GM23338 (cell line): ENCODE data around the gene HSFX2. TPM values are rescaled to one million over a fixed set of nuclear protein-coding genes. Genes with fewer than 3 reads are reported as not detected.
A peak's percentile ranks its signal among the peaks of the same experiment; 100 is the strongest.

ENCODE experiments used
- ATAC-seq: fragments of 200-7000 bp; cut with Tn5 transposase; 3 replicates; pipeline ENCODE4 v1.9.1; 2020
- DNase-seq: peaks from one replicate; pipeline ENCODE4 v3.0.0-alpha.2; 2015; ENCODE audit warnings: low spot score
- H2AFZ ChIP-seq: fragments of 200-600 bp; sonication (generic); 2 replicates; pipeline ENCODE4 v1.8.0; 2016; ENCODE audit warnings: antibody characterized with exemption, mild to moderate bottlenecking, moderate library complexity
- H3F3A ChIP-seq: fragments of 200-600 bp; sonication (generic); replicated peaks from 2 replicates; pipeline ENCODE4 v1.8.0; 2017; ENCODE audit warnings: antibody characterized with exemption, mixed run types, low read depth
- H3K27ac ChIP-seq: fragments of 200-600 bp; sonication (generic); 2 replicates; pipeline ENCODE4 v1.6.1; 2016; ENCODE audit warnings: low read depth
- H3K27me3 ChIP-seq: fragments of 200-600 bp; sonication (generic); 2 replicates; pipeline ENCODE4 v1.8.0; 2016; ENCODE audit warnings: mild to moderate bottlenecking, mixed run types, moderate library complexity; ENCODE audit not compliant: insufficient read depth
- H3K36me3 ChIP-seq: fragments of 200-600 bp; sonication (generic); 2 replicates; pipeline ENCODE4 v1.8.0; 2016; ENCODE audit warnings: mild to moderate bottlenecking; ENCODE audit not compliant: insufficient read depth
- H3K4me1 ChIP-seq: fragments of 200-600 bp; sonication (generic); 2 replicates; pipeline ENCODE4 v1.8.0; 2016; ENCODE audit warnings: mild to moderate bottlenecking, moderate library complexity; ENCODE audit not compliant: insufficient read depth
- H3K4me2 ChIP-seq: fragments of 200-600 bp; sonication (generic); 2 replicates; pipeline ENCODE4 v1.7.1; 2017; ENCODE audit warnings: mixed run types
- H3K4me3 ChIP-seq: fragments of 200-600 bp; sonication (generic); 2 replicates; pipeline ENCODE4 v1.6.1; 2016; ENCODE audit warnings: mixed run types
- H3K79me2 ChIP-seq: fragments of 200-600 bp; sonication (generic); replicated peaks from 2 replicates; pipeline ENCODE4 v1.8.0; 2017; ENCODE audit warnings: mild to moderate bottlenecking; ENCODE audit not compliant: insufficient read depth
- H3K9me2 ChIP-seq: fragments of 200-600 bp; sonication (generic); 2 replicates; pipeline ENCODE4 v1.8.0; 2017; ENCODE audit not compliant: insufficient read depth
- H4K20me1 ChIP-seq: fragments of 200-600 bp; sonication (generic); replicated peaks from 2 replicates; pipeline ENCODE4 v1.8.0; 2017; ENCODE audit warnings: mild to moderate bottlenecking; ENCODE audit not compliant: insufficient read depth
- H3K27ac Mint-ChIP-seq: 2 replicates; pipeline ENCODE4 v1.8.0; 2020; ENCODE audit warnings: inconsistent platforms, mild to moderate bottlenecking, moderate library complexity, mixed read lengths
- H3K27me3 Mint-ChIP-seq: 3 replicates; pipeline ENCODE4 v1.8.0; 2022; ENCODE audit warnings: low read depth, mild to moderate bottlenecking, moderate library complexity, mixed read lengths, inconsistent platforms; ENCODE audit not compliant: insufficient read depth, poor library complexity
- H3K36me3 Mint-ChIP-seq: 3 replicates; pipeline ENCODE4 v1.8.0; 2021; ENCODE audit warnings: low read depth, mild to moderate bottlenecking, inconsistent platforms, moderate library complexity, mixed read lengths
- H3K4me1 Mint-ChIP-seq: 3 replicates; pipeline ENCODE4 v1.8.0; 2020; ENCODE audit warnings: mild to moderate bottlenecking, inconsistent platforms, mixed read lengths
- H3K4me3 Mint-ChIP-seq: 3 replicates; pipeline ENCODE4 v1.8.0; 2021; ENCODE audit warnings: moderate library complexity, mild to moderate bottlenecking, inconsistent platforms, mixed read lengths
- H3K9me3 Mint-ChIP-seq: 3 replicates; pipeline ENCODE4 v1.8.0; 2020; ENCODE audit warnings: moderate library complexity, mild to moderate bottlenecking, inconsistent platforms, mixed read lengths
- CREB1 ChIP-seq: fragments of 250-450 bp; sonication (Bioruptor Pico); IDR thresholded peaks from 2 replicates; pipeline ENCODE4 v1.5.0; 2020; ENCODE audit warnings: low read depth, mild to moderate bottlenecking, moderate library complexity
- ETS1 ChIP-seq: IDR thresholded peaks from 2 replicates; pipeline ENCODE4 v1.6.1; 2016; ENCODE audit warnings: antibody characterized with exemption
- EZH2 ChIP-seq: fragments of 200-600 bp; sonication (generic); IDR thresholded peaks from one replicate; pipeline ENCODE4 v1.8.0; 2017; ENCODE audit warnings: antibody characterized with exemption, mild to moderate bottlenecking, low read depth; ENCODE audit not compliant: unreplicated experiment
- EZH2phosphoT487 ChIP-seq: fragments of 200-600 bp; sonication (generic); IDR thresholded peaks from one replicate; pipeline ENCODE4 v1.8.1; 2018; ENCODE audit warnings: antibody characterized with exemption; ENCODE audit not compliant: unreplicated experiment
- JUNB ChIP-seq: IDR thresholded peaks from one replicate; pipeline ENCODE4 v1.6.1; 2016; ENCODE audit warnings: antibody characterized with exemption; ENCODE audit not compliant: unreplicated experiment
- STAT1 ChIP-seq: IDR thresholded peaks from one replicate; pipeline ENCODE4 v1.6.1; 2016; ENCODE audit warnings: antibody characterized with exemption; ENCODE audit not compliant: unreplicated experiment
- ZNF331 ChIP-seq: fragments of 250-450 bp; sonication (Bioruptor Pico); IDR thresholded peaks from 2 replicates; pipeline ENCODE4 v1.5.0; 2020; ENCODE audit warnings: low read depth, mild to moderate bottlenecking, moderate library complexity
- polyA plus RNA-seq: library from polyadenylated mRNA; unstranded; fragments of >200 nt; fragmentation: Nextera tagmentation; extraction: Ambion mirVana; gene quantifications from 2 replicates; pipeline ENCODE4 v1.2.1, GENCODE V29; 2016
- total RNA-seq: library from RNA; depleted of rRNA; stranded (reverse); fragments of >200 nt; shearing (Covaris generic); gene quantifications from 2 replicates; pipeline ENCODE4 v1.2.3, GENCODE V29; 2014
- TF ChIP-seq, protein P1 (sequence below): fragments of 250-450 bp; sonication (Bioruptor Pico); IDR thresholded peaks from 2 replicates; pipeline ENCODE4 v1.5.0; 2020; ENCODE audit warnings: mild to moderate bottlenecking, moderate library complexity
- TF ChIP-seq, protein P2 (sequence below), 2 experiments: fragments of 200-600 bp in 1 of 2; sonication (generic) in 1 of 2; conservative IDR thresholded peaks; 2 replicates each; pipeline versions ENCODE4 v1.5.1 to v1.6.1; 2016 to 2017; ENCODE audit warnings: antibody characterized with exemption in 2 of 2, low read depth in 2 of 2, mild to moderate bottlenecking in 2 of 2, moderate library complexity in 1 of 2

Gene HSFX2
- total and polyA plus RNA-seq, 2 experiments from 2014 or later: 0.29 TPM; not detected in 1

DNA sequence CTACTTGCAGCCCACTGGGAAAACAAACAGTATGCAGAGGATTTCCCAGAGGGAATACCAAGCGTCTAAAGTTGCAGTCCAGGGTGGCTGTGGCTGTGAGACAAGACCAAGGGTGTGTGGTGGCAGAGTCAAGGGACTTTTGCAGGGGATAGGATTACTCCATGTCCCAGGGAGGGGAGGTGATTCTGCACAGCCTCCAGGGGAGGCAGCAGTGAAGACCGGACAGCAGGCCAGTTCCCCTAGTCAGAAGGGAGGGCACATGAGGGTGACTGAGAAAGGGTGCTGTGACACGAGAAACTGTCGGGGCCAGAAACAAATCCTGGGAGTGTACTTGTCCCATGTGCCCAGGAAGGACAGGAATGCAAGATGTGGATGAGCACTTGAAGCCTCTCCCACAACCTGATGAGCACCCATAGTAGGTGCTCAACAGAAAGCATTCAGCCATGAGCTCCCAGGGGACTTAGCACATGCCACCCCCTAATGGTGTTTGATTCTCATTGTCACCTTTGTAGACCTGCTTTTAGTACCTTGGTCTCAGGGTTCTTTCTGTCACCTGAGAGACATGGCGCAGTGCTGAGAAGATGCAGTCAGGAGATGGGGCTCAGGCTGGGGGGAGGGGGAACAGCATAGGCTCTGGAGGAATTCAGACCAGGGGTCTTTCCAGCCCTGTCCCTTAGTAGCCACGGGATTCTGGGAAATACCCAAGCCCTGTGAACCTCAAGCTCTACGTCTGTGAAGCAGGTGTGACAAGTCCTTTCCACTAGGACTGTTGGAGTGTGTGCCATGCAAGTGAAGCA, 27.3 kb downstream of the HSFX2 start:
- Histone ChIP-seq H3K79me2 (no peaks in the 10 kb centered on the region), H2AFZ (no peak overlapping the region), H3K9me2 (no peaks in the 10 kb centered on the region), H4K20me1 (no peaks in the 10 kb centered on the region), H3K27ac (no peak overlapping the region), H3F3A (no peaks in the 10 kb centered on the region), H3K4me3 (no peak overlapping the region), H3K4me1 (no peaks in the 10 kb centered on the region), H3K36me3 (no peaks in the 10 kb centered on the region), H3K27me3 (no peaks in the 10 kb centered on the region), H3K4me2 (no peak overlapping the region)
- Mint-ChIP-seq H3K27me3 (no peaks in the 10 kb centered on the region), H3K9me3 (peaks cover 2% of the 10 kb centered on the region; the same call in 2 of the 3 replicates), H3K36me3 (peaks cover 2% of the 10 kb centered on the region; the same call in 1 of the 3 replicates), H3K4me1 (peaks cover 23% of the 10 kb centered on the region), H3K27ac (no peak overlapping the region), H3K4me3 (no peak overlapping the region)
- no peak for TF ChIP-seq JUNB
- TF ChIP-seq EZH2phosphoT487: no peak
- TF ChIP-seq STAT1: no peak
- no peak for TF ChIP-seq CREB1 (CRISPR knock-in tag)
- no peak for DNase-seq
- ATAC-seq: no peak

DNA sequence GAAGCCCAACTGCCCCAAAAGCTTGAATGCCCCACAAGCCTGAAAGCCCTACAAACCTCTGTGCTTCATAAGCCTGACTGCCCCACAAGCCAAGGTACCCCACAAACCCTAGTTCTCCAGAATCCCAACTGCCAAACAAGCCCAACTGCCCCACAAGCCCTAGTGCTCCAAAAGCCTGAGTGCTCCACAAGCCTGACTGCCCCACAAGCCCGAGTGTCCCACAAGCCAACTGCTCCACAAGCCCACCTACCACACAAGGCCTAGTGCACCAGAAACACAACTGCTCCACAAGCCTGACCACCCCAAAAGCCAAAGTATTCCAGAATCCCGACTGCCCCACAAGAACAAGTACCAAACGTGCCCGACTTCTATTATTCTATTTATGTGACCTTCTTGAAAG, 31.8 kb downstream of the HSFX2 start:
- H3K4me3 ChIP-seq: no peak overlapping the region
- H2AFZ ChIP-seq: no peak overlapping the region
- H3F3A ChIP-seq: no peaks in the 10 kb centered on the region
- Mint-ChIP-seq H3K36me3 (peaks cover 2% of the 10 kb centered on the region; the same call in 1 of the 3 replicates), H3K4me1 (peaks cover 16% of the 10 kb centered on the region), H3K4me3 (no peak overlapping the region), H3K27me3 (no peaks in the 10 kb centered on the region), H3K27ac (peak overlapping the region; percentile 90), H3K9me3 (peaks cover 2% of the 10 kb centered on the region; the same call in 2 of the 3 replicates)
- DNase-seq (no peak), ATAC-seq (no peak)
- H3K4me2 ChIP-seq: no peak overlapping the region
- H3K79me2 ChIP-seq: no peaks in the 10 kb centered on the region
- H4K20me1 ChIP-seq: no peaks in the 10 kb centered on the region
- H3K36me3 ChIP-seq: no peaks in the 10 kb centered on the region
- H3K4me1 ChIP-seq: no peaks in the 10 kb centered on the region
- H3K27me3 ChIP-seq: no peaks in the 10 kb centered on the region
- H3K27ac ChIP-seq: no peak overlapping the region
- no peaks in the 10 kb centered on the region for H3K9me2 ChIP-seq
- TF ChIP-seq ETS1 (no peak), ZNF331 (CRISPR knock-in tag) (no peak), EZH2 (no peak), STAT1 (no peak)
- TF ChIP-seq, protein P1, sequence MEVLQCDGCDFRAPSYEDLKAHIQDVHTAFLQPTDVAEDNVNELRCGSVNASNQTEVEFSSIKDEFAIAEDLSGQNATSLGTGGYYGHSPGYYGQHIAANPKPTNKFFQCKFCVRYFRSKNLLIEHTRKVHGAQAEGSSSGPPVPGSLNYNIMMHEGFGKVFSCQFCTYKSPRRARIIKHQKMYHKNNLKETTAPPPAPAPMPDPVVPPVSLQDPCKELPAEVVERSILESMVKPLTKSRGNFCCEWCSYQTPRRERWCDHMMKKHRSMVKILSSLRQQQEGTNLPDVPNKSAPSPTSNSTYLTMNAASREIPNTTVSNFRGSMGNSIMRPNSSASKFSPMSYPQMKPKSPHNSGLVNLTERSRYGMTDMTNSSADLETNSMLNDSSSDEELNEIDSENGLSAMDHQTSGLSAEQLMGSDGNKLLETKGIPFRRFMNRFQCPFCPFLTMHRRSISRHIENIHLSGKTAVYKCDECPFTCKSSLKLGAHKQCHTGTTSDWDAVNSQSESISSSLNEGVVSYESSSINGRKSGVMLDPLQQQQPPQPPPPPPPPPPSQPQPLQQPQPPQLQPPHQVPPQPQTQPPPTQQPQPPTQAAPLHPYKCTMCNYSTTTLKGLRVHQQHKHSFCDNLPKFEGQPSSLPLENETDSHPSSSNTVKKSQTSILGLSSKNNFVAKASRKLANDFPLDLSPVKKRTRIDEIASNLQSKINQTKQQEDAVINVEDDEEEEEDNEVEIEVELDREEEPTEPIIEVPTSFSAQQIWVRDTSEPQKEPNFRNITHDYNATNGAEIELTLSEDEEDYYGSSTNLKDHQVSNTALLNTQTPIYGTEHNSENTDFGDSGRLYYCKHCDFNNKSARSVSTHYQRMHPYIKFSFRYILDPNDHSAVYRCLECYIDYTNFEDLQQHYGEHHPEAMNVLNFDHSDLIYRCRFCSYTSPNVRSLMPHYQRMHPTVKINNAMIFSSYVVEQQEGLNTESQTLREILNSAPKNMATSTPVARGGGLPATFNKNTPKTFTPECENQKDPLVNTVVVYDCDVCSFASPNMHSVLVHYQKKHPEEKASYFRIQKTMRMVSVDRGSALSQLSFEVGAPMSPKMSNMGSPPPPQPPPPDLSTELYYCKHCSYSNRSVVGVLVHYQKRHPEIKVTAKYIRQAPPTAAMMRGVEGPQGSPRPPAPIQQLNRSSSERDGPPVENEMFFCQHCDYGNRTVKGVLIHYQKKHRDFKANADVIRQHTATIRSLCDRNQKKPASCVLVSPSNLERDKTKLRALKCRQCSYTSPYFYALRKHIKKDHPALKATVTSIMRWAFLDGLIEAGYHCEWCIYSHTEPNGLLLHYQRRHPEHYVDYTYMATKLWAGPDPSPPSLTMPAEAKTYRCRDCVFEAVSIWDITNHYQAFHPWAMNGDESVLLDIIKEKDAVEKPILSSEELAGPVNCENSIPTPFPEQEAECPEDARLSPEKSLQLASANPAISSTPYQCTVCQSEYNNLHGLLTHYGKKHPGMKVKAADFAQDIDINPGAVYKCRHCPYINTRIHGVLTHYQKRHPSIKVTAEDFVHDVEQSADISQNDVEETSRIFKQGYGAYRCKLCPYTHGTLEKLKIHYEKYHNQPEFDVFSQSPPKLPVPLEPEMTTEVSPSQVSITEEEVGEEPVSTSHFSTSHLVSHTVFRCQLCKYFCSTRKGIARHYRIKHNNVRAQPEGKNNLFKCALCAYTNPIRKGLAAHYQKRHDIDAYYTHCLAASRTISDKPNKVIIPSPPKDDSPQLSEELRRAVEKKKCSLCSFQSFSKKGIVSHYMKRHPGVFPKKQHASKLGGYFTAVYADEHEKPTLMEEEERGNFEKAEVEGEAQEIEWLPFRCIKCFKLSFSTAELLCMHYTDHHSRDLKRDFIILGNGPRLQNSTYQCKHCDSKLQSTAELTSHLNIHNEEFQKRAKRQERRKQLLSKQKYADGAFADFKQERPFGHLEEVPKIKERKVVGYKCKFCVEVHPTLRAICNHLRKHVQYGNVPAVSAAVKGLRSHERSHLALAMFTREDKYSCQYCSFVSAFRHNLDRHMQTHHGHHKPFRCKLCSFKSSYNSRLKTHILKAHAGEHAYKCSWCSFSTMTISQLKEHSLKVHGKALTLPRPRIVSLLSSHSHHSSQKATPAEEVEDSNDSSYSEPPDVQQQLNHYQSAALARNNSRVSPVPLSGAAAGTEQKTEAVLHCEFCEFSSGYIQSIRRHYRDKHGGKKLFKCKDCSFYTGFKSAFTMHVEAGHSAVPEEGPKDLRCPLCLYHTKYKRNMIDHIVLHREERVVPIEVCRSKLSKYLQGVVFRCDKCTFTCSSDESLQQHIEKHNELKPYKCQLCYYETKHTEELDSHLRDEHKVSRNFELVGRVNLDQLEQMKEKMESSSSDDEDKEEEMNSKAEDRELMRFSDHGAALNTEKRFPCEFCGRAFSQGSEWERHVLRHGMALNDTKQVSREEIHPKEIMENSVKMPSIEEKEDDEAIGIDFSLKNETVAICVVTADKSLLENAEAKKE: no peak
- TF ChIP-seq, protein P2, sequence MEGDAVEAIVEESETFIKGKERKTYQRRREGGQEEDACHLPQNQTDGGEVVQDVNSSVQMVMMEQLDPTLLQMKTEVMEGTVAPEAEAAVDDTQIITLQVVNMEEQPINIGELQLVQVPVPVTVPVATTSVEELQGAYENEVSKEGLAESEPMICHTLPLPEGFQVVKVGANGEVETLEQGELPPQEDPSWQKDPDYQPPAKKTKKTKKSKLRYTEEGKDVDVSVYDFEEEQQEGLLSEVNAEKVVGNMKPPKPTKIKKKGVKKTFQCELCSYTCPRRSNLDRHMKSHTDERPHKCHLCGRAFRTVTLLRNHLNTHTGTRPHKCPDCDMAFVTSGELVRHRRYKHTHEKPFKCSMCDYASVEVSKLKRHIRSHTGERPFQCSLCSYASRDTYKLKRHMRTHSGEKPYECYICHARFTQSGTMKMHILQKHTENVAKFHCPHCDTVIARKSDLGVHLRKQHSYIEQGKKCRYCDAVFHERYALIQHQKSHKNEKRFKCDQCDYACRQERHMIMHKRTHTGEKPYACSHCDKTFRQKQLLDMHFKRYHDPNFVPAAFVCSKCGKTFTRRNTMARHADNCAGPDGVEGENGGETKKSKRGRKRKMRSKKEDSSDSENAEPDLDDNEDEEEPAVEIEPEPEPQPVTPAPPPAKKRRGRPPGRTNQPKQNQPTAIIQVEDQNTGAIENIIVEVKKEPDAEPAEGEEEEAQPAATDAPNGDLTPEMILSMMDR (conservative IDR thresholded peaks at IDR 0.05; ENCODE audit: low read depth in 2 of 2): no peak
